Measurements from ENCODE around the gene PPM1F.

PPM1F gene

DNA sequence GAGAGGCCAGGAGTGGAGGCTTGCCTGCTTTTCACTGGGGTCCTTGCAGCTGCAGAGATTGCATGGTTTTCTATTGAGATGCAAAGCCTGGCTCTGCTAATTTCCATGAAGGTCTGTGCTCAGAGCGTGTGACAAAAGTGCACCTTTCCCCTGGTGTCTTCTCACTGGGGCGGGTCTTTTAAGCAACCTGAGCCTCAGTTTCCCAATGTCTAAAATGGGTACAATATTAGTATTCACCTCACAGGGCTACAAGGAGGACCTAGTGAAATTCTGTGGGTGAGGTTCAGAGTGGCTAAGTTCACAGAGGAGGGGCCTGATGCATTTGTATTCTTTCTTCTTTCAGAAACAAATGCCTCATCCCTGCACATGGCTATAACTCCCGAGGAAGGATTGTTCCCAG is 20.3 kb downstream of the PPM1F start:
- no peak overlapping the region for H3K4me2 ChIP-seq (ENCODE audit: low read length)
- no peak overlapping the region for H3K27ac ChIP-seq (ENCODE audit: low read length)
- no peak for TF ChIP-seq EZH2phosphoT487 (IDR thresholded peaks at IDR 0.05; ENCODE audit: low read depth)
- TF ChIP-seq, protein P1, sequence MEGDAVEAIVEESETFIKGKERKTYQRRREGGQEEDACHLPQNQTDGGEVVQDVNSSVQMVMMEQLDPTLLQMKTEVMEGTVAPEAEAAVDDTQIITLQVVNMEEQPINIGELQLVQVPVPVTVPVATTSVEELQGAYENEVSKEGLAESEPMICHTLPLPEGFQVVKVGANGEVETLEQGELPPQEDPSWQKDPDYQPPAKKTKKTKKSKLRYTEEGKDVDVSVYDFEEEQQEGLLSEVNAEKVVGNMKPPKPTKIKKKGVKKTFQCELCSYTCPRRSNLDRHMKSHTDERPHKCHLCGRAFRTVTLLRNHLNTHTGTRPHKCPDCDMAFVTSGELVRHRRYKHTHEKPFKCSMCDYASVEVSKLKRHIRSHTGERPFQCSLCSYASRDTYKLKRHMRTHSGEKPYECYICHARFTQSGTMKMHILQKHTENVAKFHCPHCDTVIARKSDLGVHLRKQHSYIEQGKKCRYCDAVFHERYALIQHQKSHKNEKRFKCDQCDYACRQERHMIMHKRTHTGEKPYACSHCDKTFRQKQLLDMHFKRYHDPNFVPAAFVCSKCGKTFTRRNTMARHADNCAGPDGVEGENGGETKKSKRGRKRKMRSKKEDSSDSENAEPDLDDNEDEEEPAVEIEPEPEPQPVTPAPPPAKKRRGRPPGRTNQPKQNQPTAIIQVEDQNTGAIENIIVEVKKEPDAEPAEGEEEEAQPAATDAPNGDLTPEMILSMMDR (IDR thresholded peaks at IDR 0.05; ENCODE audit: low read depth, low read length), result no peak
- H3K4me3 ChIP-seq (ENCODE audit: low read length), result no peak overlapping the region
- H3K27me3 ChIP-seq (ENCODE audit: low read depth, low read length), result no peaks in the 10 kb centered on the region
- H4K20me1 ChIP-seq (ENCODE audit: insufficient read depth, low read length), result no peaks in the 10 kb centered on the region
- H3K9ac ChIP-seq (ENCODE audit: low read length), result no peak overlapping the region
- H2AFZ ChIP-seq (ENCODE audit: low read depth, low read length), result no peak overlapping the region
- H3K79me2 ChIP-seq (ENCODE audit: low read length), result no peaks in the 10 kb centered on the region
- H3K9me3 ChIP-seq (ENCODE audit: insufficient read depth, low read length), result no peaks in the 10 kb centered on the region
- H3K36me3 ChIP-seq (replicated peaks; ENCODE audit: low read depth, low read length), result no peaks in the 10 kb centered on the region
- no peaks in the 10 kb centered on the region for H3K4me1 ChIP-seq (ENCODE audit: low read length)

- H4K20me1 ChIP-seq (ENCODE audit: insufficient read depth, low read length), result no peaks in the 10 kb centered on the region
These were observed 21.6 kb downstream of the PPM1F start for GRCh38 chr22:21931056-21931455.

GRCh38 chr22:21929253-21929652 is 23.4 kb downstream of the PPM1F start:
- no peak overlapping the region for H3K4me3 ChIP-seq (ENCODE audit: low read length)
- H3K9me3 ChIP-seq (ENCODE audit: insufficient read depth, low read length), result no peaks in the 10 kb centered on the region
- no peak overlapping the region for H3K27ac ChIP-seq (ENCODE audit: low read length)
- no peaks in the 10 kb centered on the region for H3K27me3 ChIP-seq (ENCODE audit: low read depth, low read length)
- TF ChIP-seq, protein P1 (IDR thresholded peaks at IDR 0.05; ENCODE audit: low read depth, low read length), result no peak
- TF ChIP-seq EZH2phosphoT487 (IDR thresholded peaks at IDR 0.05; ENCODE audit: low read depth), result no peak
- H3K4me1 ChIP-seq (ENCODE audit: low read length), result no peaks in the 10 kb centered on the region
- H4K20me1 ChIP-seq (ENCODE audit: insufficient read depth, low read length), result no peaks in the 10 kb centered on the region
- no peak overlapping the region for H3K4me2 ChIP-seq (ENCODE audit: low read length)
- H3K9ac ChIP-seq (ENCODE audit: low read length), result no peak overlapping the region
- H2AFZ ChIP-seq (ENCODE audit: low read depth, low read length), result no peak overlapping the region
- H3K36me3 ChIP-seq (replicated peaks; ENCODE audit: low read depth, low read length), result no peaks in the 10 kb centered on the region
- no peaks in the 10 kb centered on the region for H3K79me2 ChIP-seq (ENCODE audit: low read length)

More at GRCh38 chr22:21931056-21931455, 21.6 kb downstream of the PPM1F start:
- Histone ChIP-seq H3K27ac (ENCODE audit: low read length) (no peak overlapping the region), H3K4me1 (ENCODE audit: low read length) (no peaks in the 10 kb centered on the region), H3K4me3 (ENCODE audit: low read length) (no peak overlapping the region), H3K4me2 (ENCODE audit: low read length) (no peak overlapping the region), H2AFZ (ENCODE audit: low read depth, low read length) (no peak overlapping the region), H3K9ac (ENCODE audit: low read length) (no peak overlapping the region), H3K79me2 (ENCODE audit: low read length) (no peaks in the 10 kb centered on the region), H3K9me3 (ENCODE audit: insufficient read depth, low read length) (no peaks in the 10 kb centered on the region), H3K27me3 (ENCODE audit: low read depth, low read length) (no peaks in the 10 kb centered on the region), H3K36me3 (replicated peaks; ENCODE audit: low read depth, low read length) (no peaks in the 10 kb centered on the region)
- no peak for TF ChIP-seq EZH2phosphoT487 (IDR thresholded peaks at IDR 0.05; ENCODE audit: low read depth)
- TF ChIP-seq, protein P1 (IDR thresholded peaks at IDR 0.05; ENCODE audit: low read depth, low read length), result no peak

- Histone ChIP-seq H3K27ac (ENCODE audit: low read length) (no peak overlapping the region), H2AFZ (ENCODE audit: low read depth, low read length) (no peak overlapping the region), H3K4me1 (ENCODE audit: low read length) (no peaks in the 10 kb centered on the region), H3K4me3 (ENCODE audit: low read length) (no peak overlapping the region), H3K9me3 (ENCODE audit: insufficient read depth, low read length) (no peaks in the 10 kb centered on the region), H3K9ac (ENCODE audit: low read length) (no peak overlapping the region), H3K27me3 (ENCODE audit: low read depth, low read length) (no peaks in the 10 kb centered on the region), H3K79me2 (ENCODE audit: low read length) (no peaks in the 10 kb centered on the region), H4K20me1 (ENCODE audit: insufficient read depth, low read length) (no peaks in the 10 kb centered on the region), H3K36me3 (replicated peaks; ENCODE audit: low read depth, low read length) (no peaks in the 10 kb centered on the region), H3K4me2 (ENCODE audit: low read length) (no peak overlapping the region)
- TF ChIP-seq, protein P1 (IDR thresholded peaks at IDR 0.05; ENCODE audit: low read depth, low read length), result no peak
These were observed 24.6 kb downstream of the PPM1F start for GRCh38 chr22:21928048-21928447.

All from OCI-LY3 (cell line).